ENCODE measurements around the gene HECTD3.

DNA sequence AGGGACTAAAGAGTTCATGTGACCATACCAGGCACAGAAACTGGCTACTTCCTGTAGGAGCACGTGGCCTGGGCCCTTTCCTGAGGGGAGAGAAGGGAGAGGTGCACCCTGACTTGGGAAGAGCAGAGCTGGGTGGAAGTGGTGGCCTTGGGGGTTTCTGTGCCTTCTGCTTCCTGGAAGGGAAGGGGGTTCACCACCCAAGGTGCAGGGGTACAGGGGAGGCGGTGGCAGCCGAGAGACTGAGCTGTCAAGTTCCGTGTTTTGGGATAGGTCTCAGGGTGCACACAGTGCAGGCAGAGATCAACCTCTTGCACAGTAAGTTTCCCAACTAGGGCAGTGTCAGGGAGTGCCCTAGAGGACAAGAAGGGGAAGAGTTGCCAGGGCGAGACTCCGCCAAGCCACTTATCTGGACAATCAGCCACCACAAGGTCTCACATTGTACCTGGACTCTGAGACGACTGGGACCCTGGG, 10.1 kb downstream of the HECTD3 start:
- TF ChIP-seq, protein P1, sequence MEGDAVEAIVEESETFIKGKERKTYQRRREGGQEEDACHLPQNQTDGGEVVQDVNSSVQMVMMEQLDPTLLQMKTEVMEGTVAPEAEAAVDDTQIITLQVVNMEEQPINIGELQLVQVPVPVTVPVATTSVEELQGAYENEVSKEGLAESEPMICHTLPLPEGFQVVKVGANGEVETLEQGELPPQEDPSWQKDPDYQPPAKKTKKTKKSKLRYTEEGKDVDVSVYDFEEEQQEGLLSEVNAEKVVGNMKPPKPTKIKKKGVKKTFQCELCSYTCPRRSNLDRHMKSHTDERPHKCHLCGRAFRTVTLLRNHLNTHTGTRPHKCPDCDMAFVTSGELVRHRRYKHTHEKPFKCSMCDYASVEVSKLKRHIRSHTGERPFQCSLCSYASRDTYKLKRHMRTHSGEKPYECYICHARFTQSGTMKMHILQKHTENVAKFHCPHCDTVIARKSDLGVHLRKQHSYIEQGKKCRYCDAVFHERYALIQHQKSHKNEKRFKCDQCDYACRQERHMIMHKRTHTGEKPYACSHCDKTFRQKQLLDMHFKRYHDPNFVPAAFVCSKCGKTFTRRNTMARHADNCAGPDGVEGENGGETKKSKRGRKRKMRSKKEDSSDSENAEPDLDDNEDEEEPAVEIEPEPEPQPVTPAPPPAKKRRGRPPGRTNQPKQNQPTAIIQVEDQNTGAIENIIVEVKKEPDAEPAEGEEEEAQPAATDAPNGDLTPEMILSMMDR (IDR thresholded peaks at IDR 0.05) = no peak
- TF ChIP-seq POLR2A (IDR thresholded peaks at IDR 0.05) = no peak
- no peak for TF ChIP-seq POLR2AphosphoS5 (IDR thresholded peaks at IDR 0.05)
